Kidney (tissue), 14 donors: Measurements from ENCODE around the gene CLDN20. TPM values are rescaled to one million over a fixed set of nuclear protein-coding genes. Genes with fewer than 3 reads are reported as not detected.

Source experiments
- DNase-seq, 5 donors: peaks; one replicate each; pipeline ENCODE4 v3.0.0-alpha.2; 2013 to 2020
- FAIRE-seq: peaks from 2 replicates; lab custom pipeline; 2012; peaks lifted over from hg19 to GRCh38; lab: Jason Lieb, UNC
- H3K27ac ChIP-seq, 2 donors: one replicate each; pipeline ENCODE4 v1.7.0; 2013; ENCODE audit warnings: low read depth in 2 of 2, low read length in 2 of 2, inconsistent platforms in 1 of 2
- H3K27me3 ChIP-seq: one replicate; pipeline ENCODE4 v1.7.1; 2013; ENCODE audit warnings: low read length, inconsistent platforms; ENCODE audit not compliant: control insufficient read depth, insufficient read depth
- H3K36me3 ChIP-seq, 3 donors: one replicate each; pipeline versions ENCODE4 v1.7.0 to v1.7.1; 2013; ENCODE audit warnings: low read length in 3 of 3, control low read depth in 1 of 3, inconsistent platforms in 1 of 3; ENCODE audit not compliant: insufficient read depth in 3 of 3, control insufficient read depth in 2 of 3
- H3K4me1 ChIP-seq, 3 donors: one replicate each; pipeline versions ENCODE4 v1.7.0 to v1.7.1; 2013; ENCODE audit warnings: low read length in 3 of 3, inconsistent platforms in 1 of 3, low read depth in 1 of 3; ENCODE audit not compliant: control insufficient read depth in 2 of 3, insufficient read depth in 2 of 3
- H3K4me3 ChIP-seq, 3 donors: one replicate each; pipeline versions ENCODE4 v1.7.0 to v1.8.1; 2013; ENCODE audit warnings: low read length in 3 of 3, control low read depth in 1 of 3, inconsistent platforms in 1 of 3
- H3K9ac ChIP-seq, 3 donors: one replicate each; pipeline versions ENCODE4 v1.7.0 to v1.7.1; 2013; ENCODE audit warnings: low read length in 3 of 3, control low read depth in 1 of 3, inconsistent platforms in 1 of 3
- H3K9me3 ChIP-seq, 3 donors: one replicate each; pipeline versions ENCODE4 v1.7.0 to v1.7.1; 2013; ENCODE audit warnings: low read length in 3 of 3, control low read depth in 1 of 3, inconsistent platforms in 1 of 3; ENCODE audit not compliant: control insufficient read depth in 2 of 3, insufficient read depth in 1 of 3
- CTCF ChIP-seq: IDR thresholded peaks from 3 replicates; pipeline ENCODE4 v1.5.1; 2012; ENCODE audit warnings: mild to moderate bottlenecking, moderate library complexity, borderline replicate concordance; ENCODE audit not compliant: insufficient read depth; ENCODE audit errors: extremely low read depth
- intact Hi-C: fragments of 100-400 bp; cut with DNase I; formaldehyde crosslinking; loops from one replicate; pipeline ENCODE4 v1.11.1; 2022
- polyA plus RNA-seq: library from polyadenylated mRNA; stranded (reverse); fragments of 350-450 nt; fragmentation: Illumina TruSeq; extraction: RNeasy Lipid Tissue Mini Kit (QIAGEN cat#74804); gene quantifications from one replicate; pipeline ENCODE4 v1.2.3, GENCODE V29; 2014; ENCODE audit warnings: low read depth, low replicate concordance; ENCODE audit not compliant: insufficient read depth
- total RNA-seq: library from RNA; stranded (reverse); fragmentation: NEBNext Ultra II Directional; extraction: Animal tissue kit (Norgen Biotek cat#: 25700); gene quantifications from one replicate; pipeline ENCODE4 v1.2.1, GENCODE V29; 2021
- donor health status: control.
- donor health status: control.
- donor health status: control.
- donor health status: control.
- donor health status: control.
- donor health status: DM: yes; HTN: yes; CAD: no.
- donor health status: Normal renal cell carcinoma (clear cell type).

CLDN20 gene
- total and polyA plus RNA-seq, 2 donors from 2014 or later: 0.77 TPM; not detected in 1

- no peaks in the 10 kb centered on the region for H3K9me3 ChIP-seq
- FAIRE-seq (peak; percentile 32), DNase-seq (peak in 2 of 5 donors; percentile 15 to 62)
- intact Hi-C loops: no loop called here
- H3K27ac ChIP-seq: peak overlapping the region; percentile 68 to 94
- H3K27me3 ChIP-seq: no peaks in the 10 kb centered on the region
- H3K4me1 ChIP-seq: no peaks in the 10 kb centered on the region
- peak overlapping the region; percentile 96 to 98 (median 96) for H3K9ac ChIP-seq
- no peak for TF ChIP-seq CTCF
- H3K36me3 ChIP-seq: peaks cover 0 to 4% (median 2%) of the 10 kb centered on the region in 3 donors
- peak overlapping the region; percentile 94 to 99 (median 98) for H3K4me3 ChIP-seq
These were observed 49.8 kb downstream of the CLDN20 start for GRCh38 chr6:155313602-155314091.

DNA sequence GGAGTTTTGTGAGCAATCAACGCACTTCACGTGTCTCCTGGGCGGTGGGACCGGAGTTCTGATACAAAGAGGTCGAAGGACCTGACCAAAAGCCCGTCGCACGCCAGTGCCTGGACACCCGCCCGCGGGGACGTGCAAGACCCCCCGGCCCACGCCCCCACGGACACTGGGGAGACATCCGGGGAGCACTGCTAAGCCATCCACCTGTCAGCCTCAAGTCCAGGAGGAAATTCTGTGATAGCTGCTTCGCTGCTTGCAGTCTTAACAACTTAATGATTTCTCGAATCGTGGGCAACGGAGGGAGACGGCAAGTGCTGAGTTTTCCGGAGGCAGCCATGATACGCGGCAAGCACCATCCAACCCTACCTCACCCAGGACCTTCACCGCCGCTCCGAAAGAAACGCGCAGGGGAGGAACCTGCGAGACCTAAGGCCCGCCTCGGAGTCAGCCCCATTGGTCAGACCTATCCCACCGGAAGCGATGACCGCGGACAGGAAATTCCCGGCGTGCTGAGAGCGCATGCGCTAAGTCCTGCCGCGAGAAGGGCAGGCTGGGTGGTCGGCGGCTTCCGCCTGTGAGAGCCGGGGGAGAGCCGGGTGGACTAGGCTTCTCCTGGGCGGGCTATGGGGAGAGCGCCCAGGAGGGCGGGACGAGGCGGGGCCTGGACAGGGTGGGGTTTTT lies 50.4 kb downstream of the CLDN20 start, which contains the start of gene TFB1M:
TFB1M (minus strand) TSS at position 393 of the 681 bp plus-strand sequence; CDS start at position 337, 56 bp downstream.
- H3K4me3 ChIP-seq: peak within 1 kb of the TSS; percentile 94 to 99 (median 98)
- no peaks in the 10 kb centered on the region for H3K9me3 ChIP-seq
- H3K27ac ChIP-seq: peak within 1 kb of the TSS; percentile 68 to 94
- peak within 1 kb of the TSS; percentile 96 to 98 (median 96) for H3K9ac ChIP-seq
- FAIRE-seq (peak; percentile 98), DNase-seq (peak; percentile 99 to 100 (median 99))
- H3K4me1 ChIP-seq: no peaks in the 10 kb centered on the region
- H3K36me3 ChIP-seq: peaks cover 0 to 4% (median 2%) of the 10 kb centered on the region in 3 donors
- no peak for TF ChIP-seq CTCF
- no peaks in the 10 kb centered on the region for H3K27me3 ChIP-seq
- intact Hi-C loops: no loop called here

- no peak for FAIRE-seq
- peak overlapping the region; percentile 71 to 99 (median 94) for H3K4me3 ChIP-seq
- intact Hi-C loops: no loop called here
- H3K27me3 ChIP-seq: no peaks in the 10 kb centered on the region
- TF ChIP-seq CTCF: no peak
- peak overlapping the region; percentile 53 to 94 for H3K27ac ChIP-seq
- H3K9ac ChIP-seq: peak overlapping the region; percentile 66 to 96 (median 68)
- DNase-seq: no peak
- no peaks in the 10 kb centered on the region for H3K4me1 ChIP-seq
- H3K36me3 ChIP-seq: peaks cover 0 to 4% (median 2%) of the 10 kb centered on the region in 3 donors
- H3K9me3 ChIP-seq: no peaks in the 10 kb centered on the region
These were observed 51.1 kb downstream of the CLDN20 start for GRCh38 chr6:155314773-155315515.
